CD4-positive, alpha-beta T cell (primary cell): ENCODE measurements around the gene ITPKA. TPM values are rescaled to one million over a fixed set of nuclear protein-coding genes. Genes with fewer than 3 reads are reported as not detected.

Experiments
- ATAC-seq: fragments of 200-7000 bp; cut with Tn5 transposase; one replicate; pipeline ENCODE4 v1.10.0; 2022; ENCODE audit warnings: mild to moderate bottlenecking; ENCODE audit not compliant: poor library complexity
- CTCF ChIA-PET: fragments of 350-600 bp; sonication (Branson Sonifier 250); formaldehyde crosslinking; loops from one replicate; lab custom pipeline; 2021; ENCODE audit warnings: antibody characterized with exemption, inconsistent platforms; lab: Charles Lee
- POLR2A ChIA-PET: fragments of 350-600 bp; sonication (Branson Sonifier 250); formaldehyde crosslinking; loops from one replicate; lab custom pipeline; 2021; ENCODE audit warnings: antibody characterized with exemption, inconsistent platforms; lab: Charles Lee
- DNase-seq, 14 experiments: peaks; one replicate each; pipeline ENCODE4 v3.0.0-alpha.2; 2013 to 2020; ENCODE audit warnings: mixed read lengths in 2 of 14
- H3K27ac ChIP-seq, 2 donors: one replicate each; pipeline versions ENCODE4 v1.5.1 to v1.7.0; 2013; ENCODE audit warnings: low read length in 2 of 2, low read depth in 1 of 2, mild to moderate bottlenecking in 1 of 2
- H3K27me3 ChIP-seq, 2 experiments: 1 replicate in 1 of 2; 2 replicates in 1 of 2; pipeline versions ENCODE4 v1.6.1 to v1.7.0; 2013; ENCODE audit warnings: low read length in 2 of 2, control low read depth in 1 of 2, mild to moderate bottlenecking in 1 of 2, moderate library complexity in 1 of 2; ENCODE audit not compliant: insufficient read depth in 2 of 2, control insufficient read depth in 1 of 2
- H3K36me3 ChIP-seq: one replicate; pipeline ENCODE4 v1.6.1; 2013; ENCODE audit warnings: low read length, control low read depth; ENCODE audit not compliant: insufficient read depth
- H3K4me1 ChIP-seq: one replicate; pipeline ENCODE4 v1.6.1; 2013; ENCODE audit warnings: low read length, control low read depth; ENCODE audit not compliant: insufficient read depth
- H3K4me3 ChIP-seq: one replicate; pipeline ENCODE4 v1.5.1; 2013; ENCODE audit warnings: mild to moderate bottlenecking, low read length, moderate library complexity
- H3K9me3 ChIP-seq, 2 experiments: 1 replicate in 1 of 2; 2 replicates in 1 of 2; pipeline versions ENCODE4 v1.6.1 to v1.7.0; 2013; ENCODE audit warnings: low read length in 2 of 2, mild to moderate bottlenecking in 2 of 2, control low read depth in 1 of 2, moderate library complexity in 1 of 2; ENCODE audit not compliant: control insufficient read depth in 1 of 2, insufficient read depth in 1 of 2
- H3K27ac Mint-ChIP-seq: one replicate; pipeline ENCODE4 v1.8.0; 2020; ENCODE audit warnings: mixed read lengths
- H3K27me3 Mint-ChIP-seq: one replicate; pipeline ENCODE4 v1.8.0; 2021; ENCODE audit warnings: mixed read lengths
- H3K36me3 Mint-ChIP-seq: one replicate; pipeline ENCODE4 v1.8.0; 2021; ENCODE audit warnings: low read depth, mixed read lengths
- H3K4me1 Mint-ChIP-seq: one replicate; pipeline ENCODE4 v1.8.0; 2021; ENCODE audit warnings: low read depth, mixed read lengths
- H3K4me3 Mint-ChIP-seq: one replicate; pipeline ENCODE4 v1.8.0; 2020; ENCODE audit warnings: mild to moderate bottlenecking, mixed read lengths
- H3K9me3 Mint-ChIP-seq: one replicate; pipeline ENCODE4 v1.8.0; 2020; ENCODE audit warnings: mixed read lengths
- CTCF ChIP-seq: fragments of 200-600 bp; IDR thresholded peaks from one replicate; pipeline ENCODE4 v1.8.0; 2022; ENCODE audit warnings: antibody characterized with exemption, mild to moderate bottlenecking
- intact Hi-C, 2 experiments: fragments of 100-400 bp; cut with DNase I in 1 of 2; cut with micrococcal nuclease in 1 of 2; formaldehyde crosslinking; loops; one replicate each; pipeline versions ENCODE4 v1.15.1 to v1.9.0; 2023 to 2025; cut with DNase I, micrococcal nuclease
- total RNA-seq, 174 experiments: library from RNA in 2 of 174; stranded (reverse) in 2 of 174; gene quantifications; one replicate each; pipeline ENCODE4 v1.2.3 and lab custom pipeline; 2021 to 2026

Gene ITPKA
- total RNA-seq, 2 experiments from 2014 or later, result not detected

- no peak for DNase-seq
- Histone ChIP-seq H3K36me3 (no peaks in the 10 kb centered on the region), H3K9me3 (peaks cover 0 to 23% of the 10 kb centered on the region in 2 experiments), H3K4me3 (no peak overlapping the region), H3K4me1 (peaks cover 50% of the 10 kb centered on the region), H3K27ac (no peak overlapping the region), H3K27me3 (peaks cover 71 to 72% of the 10 kb centered on the region in 2 experiments)
- no peak for ATAC-seq
- intact Hi-C loops, result no loop called here
- peaks cover 80% of the 10 kb centered on the region for H3K27me3 Mint-ChIP-seq
- no peak overlapping the region for H3K4me3 Mint-ChIP-seq
- CTCF ChIA-PET, result no interaction called here
- TF ChIP-seq CTCF, result no peak
- peaks cover 18% of the 10 kb centered on the region for H3K4me1 Mint-ChIP-seq
- POLR2A ChIA-PET, result no interaction called here
- H3K27ac Mint-ChIP-seq, result no peak overlapping the region
- no peaks in the 10 kb centered on the region for H3K9me3 Mint-ChIP-seq
- H3K36me3 Mint-ChIP-seq, result no peaks in the 10 kb centered on the region
These were observed 5.6 kb downstream of the ITPKA start for GRCh38 chr15:41499109-41499851.

GRCh38 chr15:41501191-41501917 lies 7.7 kb downstream of the ITPKA start:
- TF ChIP-seq CTCF, result no peak
- Histone ChIP-seq H3K9me3 (peaks cover 0 to 6% of the 10 kb centered on the region in 2 experiments), H3K4me1 (peaks cover 30% of the 10 kb centered on the region), H3K27me3 (peaks cover 51 to 53% of the 10 kb centered on the region in 2 experiments), H3K36me3 (no peaks in the 10 kb centered on the region), H3K4me3 (peak overlapping the region; percentile 52), H3K27ac (no peak overlapping the region)
- ATAC-seq (peak; percentile 64), DNase-seq (peak in 5 of 14 experiments; percentile 29 to 65 (median 50))
- H3K4me3 Mint-ChIP-seq, result peak overlapping the region; percentile 75
- peaks cover 18% of the 10 kb centered on the region for H3K4me1 Mint-ChIP-seq
- ChIA-PET POLR2A (interaction anchor here (0.9 to 1.4 kb wide), 3 partner anchors 8 to 169 kb away, joined by 3 to 6 read pairs (median 5); partner anchors contain the start of genes ITPKA, NUSAP1 and OIP5), CTCF (interaction anchor here (1.8 kb wide), 1 partner anchor 56 kb away, joined by 4 read pairs; no protein-coding TSS in a partner anchor)
- H3K36me3 Mint-ChIP-seq, result no peaks in the 10 kb centered on the region
- H3K9me3 Mint-ChIP-seq, result no peaks in the 10 kb centered on the region
- H3K27me3 Mint-ChIP-seq, result peaks cover 76% of the 10 kb centered on the region
- intact Hi-C loops, result no loop called here
- H3K27ac Mint-ChIP-seq, result no peak overlapping the region

GRCh38 chr15:41501931-41502794 lies 8.5 kb downstream of the ITPKA start:
- intact Hi-C loops, result no loop called here

More at GRCh38 chr15:41501931-41502794, 8.5 kb downstream of the ITPKA start:
- Histone ChIP-seq H3K27ac (no peak overlapping the region), H3K27me3 (peaks cover 43 to 45% of the 10 kb centered on the region in 2 experiments), H3K36me3 (no peaks in the 10 kb centered on the region), H3K9me3 (peaks cover 0 to 4% of the 10 kb centered on the region in 2 experiments), H3K4me1 (peaks cover 30% of the 10 kb centered on the region), H3K4me3 (peak overlapping the region; percentile 52)
- no peak overlapping the region for H3K27ac Mint-ChIP-seq
- POLR2A ChIA-PET, result interaction anchor here (0.9 to 1.4 kb wide), 4 partner anchors 9 to 170 kb away, joined by 3 to 6 read pairs (median 4); partner anchors contain the start of genes ITPKA, NUSAP1 and OIP5
- DNase-seq (peak in 7 of 14 experiments; percentile 29 to 74 (median 52)), ATAC-seq (peak; percentile 83)
- no peaks in the 10 kb centered on the region for H3K36me3 Mint-ChIP-seq
- H3K9me3 Mint-ChIP-seq, result no peaks in the 10 kb centered on the region
- H3K4me3 Mint-ChIP-seq, result peak overlapping the region; percentile 82
- no peak for TF ChIP-seq CTCF
- CTCF ChIA-PET, result interaction anchor here (1.8 kb wide), 1 partner anchor 55 kb away, joined by 4 read pairs; no protein-coding TSS in a partner anchor
- peaks cover 68% of the 10 kb centered on the region for H3K27me3 Mint-ChIP-seq
- peaks cover 18% of the 10 kb centered on the region for H3K4me1 Mint-ChIP-seq
